ENCODE results near the gene UPK1B.

GRCh38 chr3:119176778-119177177 lies 3.4 kb downstream of the UPK1B start:
- no peak for TF ChIP-seq CTCF (IDR thresholded peaks at IDR 0.05; ENCODE audit: insufficient read depth, low read depth, low read length)
- no peak for TF ChIP-seq EZH2 (IDR thresholded peaks at IDR 0.05; ENCODE audit: insufficient read depth, low read length)

All from astrocyte (in vitro differentiated cells and primary cell).